Stomach (tissue), 9 donors: ENCODE results near the gene YIF1B. TPM values are rescaled to one million over a fixed set of nuclear protein-coding genes. Genes with fewer than 3 reads are reported as not detected.

Source experiments
- DNase-seq, 2 donors: peaks; one replicate each; pipeline versions ENCODE4 v3.0.0 to v3.0.0-alpha.2; 2013 to 2019
- H3K27ac ChIP-seq, 5 donors: fragments of 200-600 bp in 4 of 5; sonication (generic) in 4 of 5; one replicate each; pipeline ENCODE4 v1.5.1; 2013 to 2019; ENCODE audit warnings: mild to moderate bottlenecking in 1 of 5, moderate library complexity in 1 of 5
- H3K27me3 ChIP-seq, 3 donors: fragments of 200-600 bp; sonication (generic); one replicate each; pipeline ENCODE4 v1.5.1; 2017 to 2019; ENCODE audit warnings: mixed run types in 1 of 3
- H3K36me3 ChIP-seq, 4 donors: fragments of 200-600 bp; sonication (generic); 1 replicate in 3 of 4; 2 replicates in 1 of 4; pipeline ENCODE4 v1.5.1; 2016 to 2019
- H3K4me1 ChIP-seq, 4 donors: fragments of 200-600 bp; sonication (generic); one replicate each; pipeline ENCODE4 v1.5.1; 2016 to 2019
- H3K4me3 ChIP-seq, 4 donors: fragments of 200-600 bp; sonication (generic) in 3 of 4; one replicate each; pipeline ENCODE4 v1.5.1; 2016 to 2019; ENCODE audit warnings: mild to moderate bottlenecking in 1 of 4
- H3K9me3 ChIP-seq, 4 donors: fragments of 200-600 bp; sonication (generic); one replicate each; pipeline ENCODE4 v1.5.1; 2016 to 2019
- CTCF ChIP-seq, 7 experiments: fragments of 450-650 bp in 4 of 7; fragments of 200-600 bp in 3 of 7; sonication (generic) in 3 of 7; IDR thresholded peaks; one replicate each; pipeline ENCODE4 v1.5.1; 2016 to 2019; ENCODE audit warnings: antibody characterized with exemption in 7 of 7, control low read depth in 2 of 7, mild to moderate bottlenecking in 1 of 7
- EP300 ChIP-seq: sonication (generic); formaldehyde crosslinking; IDR thresholded peaks from one replicate; pipeline ENCODE4 v1.6.1; 2017; ENCODE audit warnings: antibody characterized with exemption
- POLR2A ChIP-seq, 4 donors: fragments of 450-650 bp; IDR thresholded peaks; one replicate each; pipeline ENCODE4 v1.6.1; 2016; ENCODE audit warnings: antibody characterized with exemption in 4 of 4, control low read depth in 2 of 4, mild to moderate bottlenecking in 1 of 4, moderate library complexity in 1 of 4
- POLR2AphosphoS5 ChIP-seq, 3 donors: sonication (generic); formaldehyde crosslinking; IDR thresholded peaks; one replicate each; pipeline ENCODE4 v1.6.1; 2016; ENCODE audit warnings: antibody characterized with exemption in 3 of 3
- WGBS, 5 donors: extraction: QIAGEN DNeasy Blood & Tissue Kit in 3 of 5; methylation state at CpG; one replicate each; pipeline versions ENCODE4 v1.1.5 to v1.1.7; 2013 to 2018; 5-methylcytosine and 5-hydroxymethylcytosine counted together
- intact Hi-C: fragments of 100-400 bp; cut with DNase I; formaldehyde crosslinking; loops from one replicate; pipeline ENCODE4 v1.15.1; 2023; ENCODE audit warnings: low total_unique reads
- polyA plus RNA-seq, 3 donors: library from polyadenylated mRNA; stranded (reverse); fragments of 200-250 nt; gene quantifications; one replicate each; pipeline ENCODE4 v1.2.3, GENCODE V29; 2013
- total RNA-seq, 5 donors: library from RNA; depleted of rRNA; stranded (reverse); fragments of >200 nt; gene quantifications; one replicate each; pipeline versions ENCODE4 v1.1.0 to v1.2.3, GENCODE V29; 2014 to 2016
- donor health status: healthy with polysubstance abuse.
- donor health status: Bipolar disorder and iron deficiency.
- donor health status: healthy.

The YIF1B gene
- total and polyA plus RNA-seq, 8 donors = 4.7 to 30.4 (median 15.7) TPM

DNA sequence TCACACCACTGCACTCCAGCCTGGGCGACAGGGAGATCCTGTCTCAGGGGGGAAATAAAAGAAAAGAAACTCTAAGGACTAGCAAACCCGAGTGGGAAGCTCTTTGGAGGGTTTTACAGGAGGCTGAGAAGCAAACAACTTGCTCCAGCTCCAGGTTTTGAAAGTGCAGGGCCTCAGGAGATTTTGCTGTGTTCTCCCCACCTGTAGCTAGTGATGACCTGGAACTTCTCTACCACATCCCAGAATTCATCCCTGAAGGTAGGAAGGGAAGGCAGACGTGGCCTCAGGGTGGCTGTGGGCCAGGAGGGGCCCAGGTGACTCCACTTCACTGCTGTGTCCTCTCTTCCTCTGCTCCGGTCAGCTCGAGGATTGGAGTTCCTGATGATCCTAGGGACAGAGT is 42.3 kb upstream of the YIF1B start:
- intact Hi-C loops = no loop called here

GRCh38 chr19:38355728-38356725 is 40.3 kb upstream of the YIF1B start:
- no peak for TF ChIP-seq EP300
- no peak for TF ChIP-seq POLR2A (IDR thresholded peaks at IDR 0.05)
- Histone ChIP-seq H3K27me3 (peaks cover 0 to 78% (median 24%) of the 10 kb centered on the region in 3 donors), H3K4me3 (no peak overlapping the region), H3K4me1 (peaks cover 0 to 2% (median under 1%) of the 10 kb centered on the region in 4 donors), H3K36me3 (no peaks in the 10 kb centered on the region), H3K9me3 (no peaks in the 10 kb centered on the region), H3K27ac (no peak overlapping the region)
- intact Hi-C loops = no loop called here
- WGBS, 5 donors = 70 to 77% (median 74%) methylated on average over 16 of the region's 16 CpGs
- DNase-seq = no peak

More for the DNA sequence above, 42.3 kb upstream of the YIF1B start:
- 33 to 45% (median 42%) methylated on average over 3 to 5 of the region's 5 CpGs for WGBS, 5 donors
- peaks cover 16 to 22% (median 21%) of the 10 kb centered on the region in 4 donors for H3K4me1 ChIP-seq
- no peaks in the 10 kb centered on the region for H3K9me3 ChIP-seq
- H3K27me3 ChIP-seq = peaks cover 0 to 88% (median 32%) of the 10 kb centered on the region in 3 donors
- TF ChIP-seq POLR2A (IDR thresholded peaks at IDR 0.05) (no peak), POLR2AphosphoS5 (IDR thresholded peaks at IDR 0.05) (no peak), EP300 (no peak), CTCF (IDR thresholded peaks at IDR 0.05) (no peak)
- no peaks in the 10 kb centered on the region for H3K36me3 ChIP-seq
- no peak for DNase-seq
- H3K27ac ChIP-seq = no peak overlapping the region
- no peak overlapping the region for H3K4me3 ChIP-seq

- H3K9me3 ChIP-seq = no peaks in the 10 kb centered on the region
- intact Hi-C loops = no loop called here
- H3K27ac ChIP-seq = no peak overlapping the region
- H3K4me1 ChIP-seq = no peaks in the 10 kb centered on the region
- no peak overlapping the region for H3K4me3 ChIP-seq
- peaks cover 0 to 51% (median 12%) of the 10 kb centered on the region in 3 donors for H3K27me3 ChIP-seq
- WGBS, 5 donors = 70 to 90% (median 81%) methylated on average over 7 to 8 of the region's 8 CpGs
- no peak for TF ChIP-seq POLR2A (IDR thresholded peaks at IDR 0.05)
- TF ChIP-seq EP300 = no peak
- TF ChIP-seq CTCF (IDR thresholded peaks at IDR 0.05) = no peak
- no peak for TF ChIP-seq POLR2AphosphoS5 (IDR thresholded peaks at IDR 0.05)
- no peak for DNase-seq
- H3K36me3 ChIP-seq = no peaks in the 10 kb centered on the region
These were observed 36.9 kb upstream of the YIF1B start for GRCh38 chr19:38352611-38353010.

DNA sequence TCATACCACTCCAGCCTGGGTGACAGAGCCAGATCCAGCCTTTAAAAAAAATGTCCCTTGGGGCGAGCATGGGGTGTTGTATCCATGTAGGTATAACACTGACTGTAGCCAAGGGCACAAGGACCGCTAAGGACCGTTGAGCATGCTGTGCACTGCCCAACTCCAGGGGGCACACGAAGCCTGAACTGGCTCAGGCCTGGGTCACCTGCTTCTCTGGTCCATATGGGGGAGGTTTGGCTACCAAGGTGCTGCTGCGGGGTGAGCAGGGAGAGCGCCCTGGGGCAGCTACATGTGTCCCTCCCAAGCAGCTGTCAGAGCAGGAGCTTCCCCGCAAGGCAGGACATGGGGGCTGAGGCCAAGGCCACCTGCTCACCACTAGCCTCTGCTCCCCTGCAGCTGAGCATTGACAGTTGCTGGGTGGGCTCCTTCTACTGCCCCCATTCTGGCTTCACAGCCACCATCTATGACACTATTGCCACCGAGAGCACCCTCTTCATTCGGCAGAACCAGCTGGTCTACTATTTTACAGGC is 36.2 kb upstream of the YIF1B start:
- intact Hi-C loops = no loop called here
- Histone ChIP-seq H3K36me3 (no peaks in the 10 kb centered on the region), H3K27me3 (peaks cover 0 to 45% (median 12%) of the 10 kb centered on the region in 3 donors), H3K27ac (no peak overlapping the region), H3K4me3 (no peak overlapping the region), H3K4me1 (no peaks in the 10 kb centered on the region), H3K9me3 (no peaks in the 10 kb centered on the region)
- no peak for DNase-seq
- TF ChIP-seq POLR2A (IDR thresholded peaks at IDR 0.05) (no peak), CTCF (IDR thresholded peaks at IDR 0.05) (no peak), EP300 (no peak), POLR2AphosphoS5 (IDR thresholded peaks at IDR 0.05) (no peak)
- 76 to 84% (median 79%) methylated on average over 8 to 9 of the region's 9 CpGs for WGBS, 5 donors
